Left ventricle myocardium inferior (tissue), 1 donor: ENCODE data around the gene ZDHHC14. TPM values are rescaled to one million over a fixed set of nuclear protein-coding genes. Genes with fewer than 3 reads are reported as not detected.

ENCODE experiments used
- DNase-seq: peaks from one replicate; pipeline ENCODE4 v3.0.0-alpha.2; 2020
- H3K27ac ChIP-seq: fragments of 200-600 bp; replicated peaks from 2 replicates; pipeline ENCODE4 v1.8.0; 2021
- H3K27me3 ChIP-seq: fragments of 200-600 bp; 2 replicates; pipeline ENCODE4 v1.8.0; 2021; ENCODE audit warnings: low read depth
- H3K36me3 ChIP-seq: fragments of 200-600 bp; 2 replicates; pipeline ENCODE4 v1.8.0; 2021
- H3K4me1 ChIP-seq: fragments of 200-600 bp; 2 replicates; pipeline ENCODE4 v1.8.0; 2021
- H3K4me3 ChIP-seq: fragments of 200-600 bp; 2 replicates; pipeline ENCODE4 v1.8.0; 2021; ENCODE audit warnings: mild to moderate bottlenecking, moderate library complexity
- H3K9me3 ChIP-seq: fragments of 200-600 bp; replicated peaks from 2 replicates; pipeline ENCODE4 v1.8.0; 2021
- CTCF ChIP-seq: fragments of 200-600 bp; IDR thresholded peaks from 2 replicates; pipeline ENCODE4 v1.8.0; 2021; ENCODE audit warnings: antibody characterized with exemption, mild to moderate bottlenecking, borderline replicate concordance
- intact Hi-C: fragments of 100-400 bp; cut with micrococcal nuclease; formaldehyde crosslinking; loops from one replicate; pipeline ENCODE4 v1.11.0; 2022
- total RNA-seq: library from RNA; stranded (reverse); fragmentation: NEBNext Ultra II Directional; extraction: Animal tissue kit (Norgen Biotek cat#: 25700); gene quantifications from one replicate; pipeline ENCODE4 v1.2.1, GENCODE V29; 2021
- donor health status: DM: no; HTN: yes; CAD: no; lungs with severe emphysema.

The ZDHHC14 gene
- total RNA-seq, 1 donor from 2014 or later: 10.0 TPM

GRCh38 chr6:157396026-157396425, 15.0 kb downstream of the ZDHHC14 start:
- Histone ChIP-seq H3K4me1 (peaks cover 32% of the 10 kb centered on the region), H3K9me3 (peaks cover 4% of the 10 kb centered on the region), H3K27ac (no peak overlapping the region), H3K27me3 (no peaks in the 10 kb centered on the region), H3K4me3 (no peak overlapping the region), H3K36me3 (peaks cover 3% of the 10 kb centered on the region)
- DNase-seq: no peak
- intact Hi-C loops: no loop called here
- peak; percentile 17 for TF ChIP-seq CTCF

GRCh38 chr6:157397660-157398059, 16.7 kb downstream of the ZDHHC14 start:
- Histone ChIP-seq H3K4me1 (peaks cover 32% of the 10 kb centered on the region), H3K27ac (no peak overlapping the region), H3K27me3 (no peaks in the 10 kb centered on the region), H3K9me3 (no peaks in the 10 kb centered on the region), H3K36me3 (peaks cover 6% of the 10 kb centered on the region), H3K4me3 (no peak overlapping the region)
- DNase-seq: no peak
- TF ChIP-seq CTCF: no peak
- intact Hi-C loops: no loop called here

DNA sequence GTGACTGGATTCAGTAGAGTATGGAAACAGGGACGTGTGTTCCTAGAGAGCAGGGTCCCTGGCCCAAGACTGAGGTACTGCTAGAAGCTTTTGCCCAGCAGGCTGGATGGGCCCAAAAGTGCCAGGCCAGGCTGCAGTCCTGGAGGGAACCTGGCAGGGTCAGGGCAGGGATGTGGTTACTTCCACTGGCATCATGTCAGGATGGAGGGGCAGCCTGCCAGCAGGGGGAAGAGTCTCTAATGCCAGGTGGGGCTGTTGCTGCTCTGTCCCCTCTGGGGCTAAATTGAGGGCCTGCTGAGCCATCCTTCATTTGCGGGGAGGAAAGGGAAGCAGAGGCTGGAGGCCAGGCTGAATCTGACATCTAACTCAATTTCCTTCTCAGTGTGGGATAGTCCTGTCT, 17.2 kb downstream of the ZDHHC14 start:
- Histone ChIP-seq H3K4me1 (peaks cover 28% of the 10 kb centered on the region), H3K27me3 (no peaks in the 10 kb centered on the region), H3K4me3 (no peak overlapping the region), H3K36me3 (peaks cover 6% of the 10 kb centered on the region), H3K9me3 (no peaks in the 10 kb centered on the region), H3K27ac (no peak overlapping the region)
- no peak for DNase-seq
- TF ChIP-seq CTCF: no peak
- intact Hi-C loops: no loop called here

DNA sequence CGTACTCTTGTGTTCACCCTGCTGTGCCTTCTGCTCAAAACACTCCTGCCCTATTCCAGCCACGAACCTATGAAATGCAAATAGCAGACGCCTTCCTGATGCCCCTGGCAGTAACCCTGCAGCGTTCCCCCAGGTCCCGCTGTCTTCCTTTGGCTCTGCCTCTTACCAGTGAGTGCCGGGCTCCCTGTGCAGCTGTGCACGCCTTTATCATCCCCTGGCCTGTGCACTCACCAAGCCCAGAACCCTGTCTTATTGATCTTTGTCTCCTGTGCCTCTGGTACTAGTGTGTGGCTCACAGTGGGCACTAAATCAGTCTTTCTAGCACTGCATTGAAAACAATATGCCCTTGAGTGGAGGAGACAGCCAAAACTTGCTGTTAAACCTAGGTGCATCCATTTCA, 19.7 kb downstream of the ZDHHC14 start:
- intact Hi-C loops: no loop called here
- Histone ChIP-seq H3K9me3 (no peaks in the 10 kb centered on the region), H3K27me3 (no peaks in the 10 kb centered on the region), H3K4me3 (no peak overlapping the region), H3K4me1 (peaks cover 24% of the 10 kb centered on the region), H3K36me3 (peaks cover 6% of the 10 kb centered on the region), H3K27ac (no peak overlapping the region)
- no peak for TF ChIP-seq CTCF
- DNase-seq: no peak

DNA sequence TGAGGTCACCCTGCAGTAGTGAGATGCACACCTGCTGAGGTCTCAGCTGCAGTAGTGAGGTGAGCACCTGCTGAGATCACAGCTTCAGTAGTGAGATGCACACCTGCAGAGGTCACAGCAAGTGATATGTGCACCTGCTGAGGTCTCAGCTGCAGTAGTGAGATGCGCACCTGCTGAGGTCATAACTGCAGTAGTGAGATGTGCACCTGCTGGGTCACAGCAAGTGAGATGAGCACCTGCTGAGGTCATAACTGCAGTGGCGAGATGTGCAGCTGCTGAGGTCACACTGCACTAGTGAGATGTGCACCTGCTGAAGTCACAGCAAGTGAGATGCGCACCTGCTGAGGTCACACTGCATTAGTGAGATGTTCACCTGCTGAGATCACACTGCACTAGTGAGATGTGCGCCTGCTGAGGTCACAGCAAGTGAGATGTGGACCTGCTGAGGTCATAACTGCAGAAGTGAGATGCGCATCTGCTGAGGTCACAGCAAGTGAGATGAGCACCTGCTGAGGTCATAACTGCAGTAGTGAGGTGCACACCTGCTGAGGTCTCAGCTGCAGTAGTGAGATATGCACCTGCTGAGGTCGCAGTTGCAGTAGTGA, 20.8 kb downstream of the ZDHHC14 start:
- Histone ChIP-seq H3K27ac (no peak overlapping the region), H3K4me1 (peaks cover 23% of the 10 kb centered on the region), H3K9me3 (no peaks in the 10 kb centered on the region), H3K36me3 (peaks cover 6% of the 10 kb centered on the region), H3K4me3 (no peak overlapping the region), H3K27me3 (no peaks in the 10 kb centered on the region)
- intact Hi-C loops: no loop called here
- no peak for TF ChIP-seq CTCF
- DNase-seq: no peak
